Esophagus muscularis mucosa (tissue), 4 donors: ENCODE data around the gene ANKRD27. TPM values are rescaled to one million over a fixed set of nuclear protein-coding genes. Genes with fewer than 3 reads are reported as not detected.
"Not testable (repeated sequence)": the region's sequence is repeated elsewhere in the genome, so short reads cannot be mapped to it uniquely, and the experiment has no call there.

Experiments used
- DNase-seq: peaks from one replicate; pipeline ENCODE4 v3.0.0-alpha.2; 2017; ENCODE audit errors: extremely low spot score
- H3K27ac ChIP-seq, 4 donors: fragments of 200-600 bp; sonication (generic); replicated peaks in 1 of 4; 1 replicate in 3 of 4; 2 replicates in 1 of 4; pipeline ENCODE4 v1.5.1; 2016 to 2019; ENCODE audit warnings: mild to moderate bottlenecking in 1 of 4
- H3K27me3 ChIP-seq, 4 donors: fragments of 200-600 bp; sonication (generic); one replicate each; pipeline versions ENCODE4 v1.5.1 to v1.6.0; 2016 to 2019
- H3K36me3 ChIP-seq, 4 donors: fragments of 200-600 bp; sonication (generic); one replicate each; pipeline ENCODE4 v1.5.1; 2016 to 2019
- H3K4me1 ChIP-seq, 4 donors: fragments of 200-600 bp; sonication (generic); one replicate each; pipeline ENCODE4 v1.5.1; 2016 to 2019
- H3K4me3 ChIP-seq, 4 donors: fragments of 200-600 bp; sonication (generic); 1 replicate in 2 of 4; 2 replicates in 2 of 4; pipeline ENCODE4 v1.5.1; 2016 to 2019; ENCODE audit warnings: mild to moderate bottlenecking in 4 of 4, moderate library complexity in 1 of 4
- H3K9me3 ChIP-seq, 4 donors: fragments of 200-600 bp; sonication (generic); 1 replicate in 3 of 4; 2 replicates in 1 of 4; pipeline ENCODE4 v1.5.1; 2016 to 2019
- CTCF ChIP-seq, 3 experiments: fragments of 200-600 bp in 2 of 3; fragments of 450-650 bp in 1 of 3; sonication (generic) in 2 of 3; IDR thresholded peaks; one replicate each; pipeline ENCODE4 v1.5.1; 2017 to 2019; ENCODE audit warnings: antibody characterized with exemption in 3 of 3, mild to moderate bottlenecking in 2 of 3, moderate library complexity in 1 of 3
- EP300 ChIP-seq: sonication (generic); formaldehyde crosslinking; IDR thresholded peaks from one replicate; pipeline ENCODE4 v1.6.1; 2017; ENCODE audit warnings: antibody characterized with exemption
- POLR2A ChIP-seq: fragments of 450-650 bp; IDR thresholded peaks from one replicate; pipeline ENCODE4 v1.6.1; 2017; ENCODE audit warnings: antibody characterized with exemption, moderate library complexity, mild to moderate bottlenecking, low read depth
- POLR2AphosphoS5 ChIP-seq, 2 donors: sonication (generic); formaldehyde crosslinking; IDR thresholded peaks; one replicate each; pipeline ENCODE4 v1.6.1; 2017; ENCODE audit warnings: antibody characterized with exemption in 2 of 2
- WGBS: methylation state at CpG from one replicate; pipeline ENCODE4 v1.1.5; 2018; 5-methylcytosine and 5-hydroxymethylcytosine counted together
- intact Hi-C: fragments of 100-400 bp; cut with DNase I; formaldehyde crosslinking; loops from one replicate; pipeline ENCODE4 v1.15.1; 2023
- total RNA-seq, 4 donors: library from RNA; depleted of rRNA; stranded (reverse); fragments of >200 nt; gene quantifications; one replicate each; pipeline versions ENCODE4 v1.1.0 to v1.2.1, GENCODE V29; 2016

The ANKRD27 gene
- total RNA-seq, 4 donors from 2014 or later = 43.2 to 58.1 (median 46.8) TPM

GRCh38 chr19:32573492-32573794, 101.5 kb downstream of the ANKRD27 start:
- Histone ChIP-seq H3K27me3 (peaks cover 0 to 23% (median 0%) of the 10 kb centered on the region in 4 donors), H3K27ac (no peak overlapping the region), H3K36me3 (no peaks in the 10 kb centered on the region), H3K4me1 (no peaks in the 10 kb centered on the region), H3K4me3 (no peak overlapping the region), H3K9me3 (no peaks in the 10 kb centered on the region)
- no peak for TF ChIP-seq CTCF (IDR thresholded peaks at IDR 0.05)
- TF ChIP-seq EP300 = no peak
- no peak for TF ChIP-seq POLR2AphosphoS5 (IDR thresholded peaks at IDR 0.05)
- TF ChIP-seq POLR2A = no peak
- 61% methylated on average over 3 of the region's 3 CpGs for WGBS
- intact Hi-C loops = loop anchor here (5.0 to 10.0 kb wide), 2 partner anchors 169 to 286 kb away; partner anchors contain the start of gene DPY19L3
- DNase-seq = no peak

- not testable (repeated sequence) for H3K4me3 ChIP-seq, H3K27ac ChIP-seq, DNase-seq, H3K9me3 ChIP-seq, H3K4me1 ChIP-seq, H3K36me3 ChIP-seq
- 84% methylated on average over 21 of the region's 21 CpGs for WGBS
- peaks cover 0 to 29% (median 0%) of the 10 kb centered on the region in 4 donors for H3K27me3 ChIP-seq
- intact Hi-C loops = loop anchor here (5.0 to 10.0 kb wide), 2 partner anchors 168 to 286 kb away; partner anchors contain the start of gene DPY19L3
Measured at GRCh38 chr19:32572700-32573491, 102.1 kb downstream of the ANKRD27 start.

GRCh38 chr19:32571471-32572075, 103.4 kb downstream of the ANKRD27 start:
- DNase-seq, H3K36me3 ChIP-seq, H3K4me1 ChIP-seq, H3K27ac ChIP-seq, H3K4me3 ChIP-seq, H3K9me3 ChIP-seq: not testable (repeated sequence)
- WGBS = 71% methylated on average over 4 of the region's 36 CpGs
- intact Hi-C loops = loop anchor here (5.0 to 10.0 kb wide), 2 partner anchors 167 to 284 kb away; partner anchors contain the start of gene DPY19L3
- H3K27me3 ChIP-seq = peaks cover 0 to 42% (median 0%) of the 10 kb centered on the region in 4 donors

- 31% methylated on average over 15 of the region's 15 CpGs for WGBS
- no peak for DNase-seq
- intact Hi-C loops = loop anchor here (5.0 to 10.0 kb wide), 2 partner anchors 165 to 283 kb away; partner anchors contain the start of gene DPY19L3
Measured at GRCh38 chr19:32570081-32570785, 104.7 kb downstream of the ANKRD27 start.

GRCh38 chr19:32567486-32567885, 107.5 kb downstream of the ANKRD27 start:
- no peaks in the 10 kb centered on the region for H3K4me1 ChIP-seq
- H3K27ac ChIP-seq = no peak overlapping the region
- 86% methylated on average over 9 of the region's 9 CpGs for WGBS
- no peak for TF ChIP-seq POLR2A
- no peaks in the 10 kb centered on the region for H3K9me3 ChIP-seq
- H3K27me3 ChIP-seq = peaks cover 0 to 44% (median 0%) of the 10 kb centered on the region in 4 donors
- no peak for DNase-seq
- H3K4me3 ChIP-seq = no peak overlapping the region
- intact Hi-C loops = no loop called here
- H3K36me3 ChIP-seq = no peaks in the 10 kb centered on the region

More at GRCh38 chr19:32570081-32570785, 104.7 kb downstream of the ANKRD27 start:
- Histone ChIP-seq H3K27me3 (peaks cover 0 to 44% (median 0%) of the 10 kb centered on the region in 4 donors), H3K36me3 (no peaks in the 10 kb centered on the region), H3K4me3 (no peak overlapping the region), H3K4me1 (no peaks in the 10 kb centered on the region), H3K9me3 (no peaks in the 10 kb centered on the region), H3K27ac (no peak overlapping the region)
- no peak for TF ChIP-seq EP300
- TF ChIP-seq POLR2A = no peak
- no peak for TF ChIP-seq POLR2AphosphoS5 (IDR thresholded peaks at IDR 0.05)
- TF ChIP-seq CTCF (IDR thresholded peaks at IDR 0.05) = peak; percentile 37 to 56 (median 50)
